Activated CD8-positive, alpha-beta memory T cell treated with anti-CD3 and anti-CD28 coated beads, Interleukin-2, amount 50 U/mL, for 1 hour (primary cell): ENCODE results near the gene RPL12.

Source experiments
- DNase-seq: peaks from one replicate; pipeline ENCODE4 v3.0.0-alpha.2; 2020; ENCODE audit errors: extremely low read depth

RPL12 gene

GRCh38 chr9:127404631-127405030 lies 46.6 kb downstream of the RPL12 start:
- DNase-seq = no peak

- no peak for DNase-seq
Observed at GRCh38 chr9:127403507-127404192, 47.6 kb downstream of the RPL12 start.

GRCh38 chr9:127402401-127403090 lies 48.7 kb downstream of the RPL12 start:
- no peak for DNase-seq

- no peak for DNase-seq
Observed at GRCh38 chr9:127399736-127400269, 51.4 kb downstream of the RPL12 start.

GRCh38 chr9:127398715-127399400 lies 52.3 kb downstream of the RPL12 start:
- no peak for DNase-seq

GRCh38 chr9:127398275-127398647 lies 52.9 kb downstream of the RPL12 start:
- DNase-seq = no peak
